Neural cell (in vitro differentiated cells): ENCODE measurements around the gene PCDH1. TPM values are rescaled to one million over a fixed set of nuclear protein-coding genes. Genes with fewer than 3 reads are reported as not detected.

Experiments used
- H2AFZ ChIP-seq: fragments of 200-600, 300-800 bp; sonication (generic), shearing (Covaris generic); 2 replicates; pipeline ENCODE4 v1.6.0; 2014; ENCODE audit warnings: low read depth, mild to moderate bottlenecking, antibody characterized with exemption, low read length, moderate library complexity
- H3F3A ChIP-seq: fragments of 200-600 bp; shearing (Covaris generic); 2 replicates; pipeline ENCODE4 v1.6.1; 2016; ENCODE audit warnings: mild to moderate bottlenecking, moderate library complexity, mixed read lengths, antibody characterized with exemption, low read length; ENCODE audit not compliant: insufficient read depth, poor library complexity, severe bottlenecking
- H3K27ac ChIP-seq: fragments of 200-600, 300-800 bp; sonication (generic), shearing (Covaris generic); 2 replicates; pipeline ENCODE4 v1.5.1; 2014; ENCODE audit warnings: mild to moderate bottlenecking, low read length, moderate library complexity
- H3K27me3 ChIP-seq: fragments of 300-800, 200-600 bp; sonication (generic), shearing (Covaris generic); 2 replicates; pipeline ENCODE4 v1.6.0; 2014; ENCODE audit warnings: mild to moderate bottlenecking, low read depth, low read length, moderate library complexity; ENCODE audit not compliant: insufficient read depth
- H3K36me3 ChIP-seq: fragments of 300-800, 200-600 bp; sonication (generic), shearing (Covaris generic); 2 replicates; pipeline ENCODE4 v1.5.1; 2014; ENCODE audit warnings: mild to moderate bottlenecking, antibody characterized with exemption, low read length, moderate library complexity; ENCODE audit not compliant: insufficient read depth
- H3K4me2 ChIP-seq: fragments of 300-800, 200-600 bp; sonication (generic), shearing (Covaris generic); 2 replicates; pipeline ENCODE4 v1.6.0; 2014; ENCODE audit warnings: mild to moderate bottlenecking, low read length
- H3K4me3 ChIP-seq: fragments of 300-800, 200-600 bp; sonication (generic), shearing (Covaris generic); 2 replicates; pipeline ENCODE4 v1.5.1; 2014; ENCODE audit warnings: mild to moderate bottlenecking, low read length, moderate library complexity
- H3K79me2 ChIP-seq: fragments of 200-600 bp; shearing (Covaris generic); replicated peaks from 2 replicates; pipeline ENCODE4 v1.6.0; 2014; ENCODE audit warnings: mild to moderate bottlenecking, low read length, moderate library complexity; ENCODE audit not compliant: insufficient read depth
- H3K9ac ChIP-seq: fragments of 300-800, 200-600 bp; sonication (generic), shearing (Covaris generic); 2 replicates; pipeline ENCODE4 v1.6.1; 2016; ENCODE audit warnings: mild to moderate bottlenecking, low read length, mixed read lengths
- H3K9me2 ChIP-seq: fragments of 200-600 bp; shearing (Covaris generic); 2 replicates; pipeline ENCODE4 v1.6.1; 2016; ENCODE audit warnings: mild to moderate bottlenecking, low read length, mixed read lengths; ENCODE audit not compliant: insufficient read depth
- H3K9me3 ChIP-seq: fragments of 200-600, 300-800 bp; sonication (generic), shearing (Covaris generic); 2 replicates; pipeline ENCODE4 v1.6.1; 2016; ENCODE audit warnings: mild to moderate bottlenecking, mixed run types, low read length, moderate library complexity, mixed read lengths
- H4K20me1 ChIP-seq: fragments of 200-600 bp; shearing (Covaris generic); 2 replicates; pipeline ENCODE4 v1.6.1; 2016; ENCODE audit warnings: mild to moderate bottlenecking, mixed run types; ENCODE audit not compliant: insufficient read depth
- MXI1 ChIP-seq: fragments of 450-650 bp; conservative IDR thresholded peaks from 2 replicates; pipeline ENCODE4 v1.6.1; 2014; ENCODE audit warnings: antibody characterized with exemption, mild to moderate bottlenecking; ENCODE audit not compliant: poor library complexity, severe bottlenecking
- POLR2AphosphoS5 ChIP-seq: IDR thresholded peaks from 2 replicates; pipeline ENCODE4 v1.6.1; 2012
- SMC3 ChIP-seq: fragments of 450-650 bp; conservative IDR thresholded peaks from 2 replicates; pipeline ENCODE4 v1.6.1; 2014; ENCODE audit warnings: antibody characterized with exemption, mild to moderate bottlenecking, moderate library complexity; ENCODE audit not compliant: poor library complexity
- polyA plus RNA-seq: library from polyadenylated mRNA; depleted of rRNA; stranded (reverse); fragments of >200 nt; gene quantifications from 2 replicates; pipeline ENCODE4 v1.2.3, GENCODE V29; 2014

PCDH1 gene
- polyA plus RNA-seq, 1 donor from 2014 or later, result 13.9 TPM

DNA sequence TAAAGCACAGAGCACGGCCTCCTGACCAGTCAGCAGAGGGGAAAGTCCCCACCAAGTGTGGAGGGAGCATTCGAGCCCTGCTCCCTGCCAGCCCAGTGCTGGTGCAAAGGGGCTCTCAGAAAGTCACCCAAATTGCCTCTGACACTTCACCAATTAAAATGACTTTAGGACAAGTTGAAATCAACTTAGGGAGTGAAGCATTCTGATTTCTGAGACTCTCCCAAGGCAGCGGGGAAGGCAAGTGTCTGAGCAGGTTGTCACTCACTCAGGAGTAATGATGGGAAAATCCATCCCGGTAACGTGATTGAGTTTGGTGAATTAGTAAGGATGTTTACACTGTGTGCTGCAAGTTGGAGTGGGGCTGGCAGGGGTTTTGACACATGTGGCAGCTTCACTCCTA lies 73.7 kb downstream of the PCDH1 start:
- Histone ChIP-seq H3K79me2 (no peaks in the 10 kb centered on the region), H4K20me1 (no peaks in the 10 kb centered on the region), H3K9me2 (no peaks in the 10 kb centered on the region), H3K9me3 (no peaks in the 10 kb centered on the region), H3K9ac (peak overlapping the region; percentile 43), H3K4me3 (peak overlapping the region; percentile 31), H3K27ac (peak overlapping the region; percentile 59), H3K36me3 (no peaks in the 10 kb centered on the region), H2AFZ (no peak overlapping the region), H3K4me2 (no peak overlapping the region), H3K27me3 (no peaks in the 10 kb centered on the region), H3F3A (peaks cover 8% of the 10 kb centered on the region)
- no peak for TF ChIP-seq MXI1
- TF ChIP-seq POLR2AphosphoS5, result peak; percentile 8
- no peak for TF ChIP-seq SMC3

Other genes with a start within 250 kb of the PCDH1 start
- 115 and 138 TPM in 2 replicates for gene HDAC3, start 241.6 kb downstream of the PCDH1 start, polyA plus RNA-seq
- 44.9 and 49.4 TPM in 2 replicates for gene RELL2, start 241.4 kb downstream of the PCDH1 start, polyA plus RNA-seq
- 3.9 and 5.4 TPM in 2 replicates for gene FCHSD1, start 227.0 kb downstream of the PCDH1 start, polyA plus RNA-seq
- 1.4 and 1.8 TPM in 2 replicates for gene ARAP3, start 196.2 kb downstream of the PCDH1 start, polyA plus RNA-seq
- gene DELE1, start 45.5 kb upstream of the PCDH1 start, polyA plus RNA-seq, result 49.6 and 61.4 TPM in 2 replicates
- gene PCDH12, start 79.8 kb upstream of the PCDH1 start, polyA plus RNA-seq, result not detected in 2 replicates
- gene RNF14, start 90.7 kb upstream of the PCDH1 start, polyA plus RNA-seq, result 82.1 and 108 TPM in 2 replicates
- 28.9 and 32.2 TPM in 2 replicates for gene GNPDA1, start 134.6 kb upstream of the PCDH1 start, polyA plus RNA-seq
- gene NDFIP1, start 230.4 kb upstream of the PCDH1 start, polyA plus RNA-seq, result 99.7 and 102 TPM in 2 replicates